NK-92 (cell line): Measurements from ENCODE around the gene FJX1.

Experiments
- DNase-seq: peaks from one replicate; lab custom pipeline; 2025; ENCODE audit not compliant: unreplicated experiment; lab: John Stamatoyannopoulos, UW

Gene FJX1, protein sequence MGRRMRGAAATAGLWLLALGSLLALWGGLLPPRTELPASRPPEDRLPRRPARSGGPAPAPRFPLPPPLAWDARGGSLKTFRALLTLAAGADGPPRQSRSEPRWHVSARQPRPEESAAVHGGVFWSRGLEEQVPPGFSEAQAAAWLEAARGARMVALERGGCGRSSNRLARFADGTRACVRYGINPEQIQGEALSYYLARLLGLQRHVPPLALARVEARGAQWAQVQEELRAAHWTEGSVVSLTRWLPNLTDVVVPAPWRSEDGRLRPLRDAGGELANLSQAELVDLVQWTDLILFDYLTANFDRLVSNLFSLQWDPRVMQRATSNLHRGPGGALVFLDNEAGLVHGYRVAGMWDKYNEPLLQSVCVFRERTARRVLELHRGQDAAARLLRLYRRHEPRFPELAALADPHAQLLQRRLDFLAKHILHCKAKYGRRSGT

DNA sequence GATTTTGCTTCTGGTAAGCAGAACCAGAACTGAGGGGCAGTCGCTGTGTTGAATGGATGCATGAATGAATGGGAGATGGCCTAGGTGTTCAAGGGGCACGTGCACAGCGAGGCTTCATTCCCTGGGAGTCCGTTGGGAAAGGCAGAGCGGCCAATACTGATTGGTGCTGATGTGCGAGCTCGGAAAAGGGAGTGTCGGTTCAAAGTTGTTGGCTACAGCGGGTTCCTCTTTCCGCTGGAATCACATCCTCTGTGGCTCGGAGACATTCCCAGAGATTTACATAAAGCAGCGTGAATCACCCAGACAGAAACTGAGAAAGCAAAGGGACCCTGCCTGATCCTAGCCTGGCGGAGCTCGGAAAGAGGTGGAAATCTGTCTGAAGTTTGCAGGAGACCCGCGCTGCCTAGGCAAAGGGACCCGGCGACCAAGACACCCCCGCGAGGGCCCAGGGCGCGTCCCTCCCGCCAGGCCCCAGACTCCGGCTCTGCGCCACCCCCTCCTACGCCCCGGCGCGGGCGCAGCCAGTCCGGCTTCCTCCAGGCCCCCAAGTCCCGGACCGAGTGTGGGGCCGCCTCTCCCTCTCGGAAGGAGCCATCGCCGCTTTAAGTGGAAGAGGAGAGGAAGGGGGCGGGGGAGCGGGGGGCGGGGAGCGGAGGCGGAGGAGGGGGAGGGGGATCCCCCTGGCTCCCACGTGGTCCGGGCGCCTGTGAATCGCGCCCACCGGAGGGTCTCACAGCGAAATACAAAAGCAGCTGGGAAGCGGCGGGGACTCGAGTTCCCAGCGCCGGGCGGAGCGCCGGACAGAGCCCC, at the start of gene FJX1:
Gene FJX1 (plus strand): TSS at position 774 of the 810 bp plus-strand sequence. CDS start 177 bp downstream, outside the sequence.
- no peak for DNase-seq

DNA sequence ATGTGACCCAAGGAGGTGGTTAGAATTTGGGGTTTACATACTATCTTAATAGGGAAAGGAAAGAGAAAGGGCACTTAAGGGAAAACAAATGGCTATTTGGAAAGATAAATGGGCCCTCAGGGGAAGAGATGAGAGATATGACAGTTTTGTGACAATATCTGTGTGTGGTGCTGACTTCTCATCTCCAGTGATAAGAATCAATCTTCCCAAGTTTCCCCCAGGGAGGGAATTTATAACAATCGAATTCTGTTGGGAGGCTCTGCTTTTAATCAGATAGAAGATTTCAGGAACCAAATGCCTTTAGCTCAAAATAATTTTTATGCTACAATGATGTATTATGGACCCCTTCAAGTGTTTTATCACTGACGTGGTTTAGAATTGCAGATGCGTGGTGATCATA, 46.6 kb upstream of the FJX1 start:
- DNase-seq = no peak

DNA sequence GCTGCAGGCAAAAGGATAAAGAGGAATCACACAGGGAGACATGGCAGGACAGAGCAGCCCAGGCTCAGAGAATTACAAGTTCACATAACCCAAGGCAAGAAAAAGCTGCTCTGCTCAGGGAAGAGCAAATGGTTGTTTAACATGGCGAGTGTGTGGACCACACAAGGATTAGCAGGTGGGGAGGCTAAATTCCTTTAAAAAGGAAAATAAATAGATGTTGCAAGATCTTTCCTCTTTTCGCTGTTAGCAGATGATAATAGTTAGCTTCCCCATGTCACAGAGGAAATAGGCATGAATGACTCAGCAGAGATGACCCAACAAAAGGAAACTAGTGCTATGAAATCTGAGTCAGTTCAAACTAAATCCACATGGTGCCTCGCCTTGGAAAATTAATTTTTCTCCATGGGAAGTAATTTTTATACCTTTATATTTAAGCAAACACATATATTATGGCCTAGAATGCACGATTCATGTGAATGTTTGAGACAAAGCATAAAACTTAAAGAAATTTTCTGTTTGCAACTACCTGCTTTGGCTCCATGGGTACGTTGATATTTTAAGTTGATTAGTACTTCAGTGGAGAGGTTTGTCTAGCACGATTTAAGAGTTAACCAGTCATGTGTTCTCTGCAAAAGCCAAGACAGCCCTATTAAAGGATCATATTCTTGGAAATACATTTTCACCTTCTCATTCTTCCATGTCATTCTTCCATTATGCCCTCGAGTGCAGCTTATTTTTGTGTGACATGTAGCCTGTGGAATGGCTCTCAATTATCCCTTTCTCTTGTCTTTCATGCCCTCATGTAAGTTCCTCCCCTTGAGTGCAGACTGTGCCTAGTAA, 38.5 kb upstream of the FJX1 start:
- DNase-seq = no peak

DNA sequence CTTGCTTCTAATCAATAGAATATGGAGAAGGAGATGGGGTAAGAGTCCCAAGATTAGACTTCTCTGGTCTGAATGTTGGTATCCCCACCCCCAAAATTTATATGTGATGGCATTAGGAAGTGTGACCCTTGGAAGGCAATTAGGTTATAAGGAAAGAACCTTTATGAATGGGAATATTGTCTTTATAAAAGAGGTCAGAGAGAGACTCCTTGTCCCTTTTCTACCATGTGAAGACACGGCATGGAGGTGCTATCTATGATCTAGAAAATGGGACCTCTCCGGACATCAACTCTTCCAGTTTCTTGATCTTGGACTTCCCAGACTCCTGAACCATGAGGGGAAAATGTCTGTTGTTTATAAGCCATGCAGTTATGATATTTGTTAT, 37.9 kb upstream of the FJX1 start:
- no peak for DNase-seq

DNA sequence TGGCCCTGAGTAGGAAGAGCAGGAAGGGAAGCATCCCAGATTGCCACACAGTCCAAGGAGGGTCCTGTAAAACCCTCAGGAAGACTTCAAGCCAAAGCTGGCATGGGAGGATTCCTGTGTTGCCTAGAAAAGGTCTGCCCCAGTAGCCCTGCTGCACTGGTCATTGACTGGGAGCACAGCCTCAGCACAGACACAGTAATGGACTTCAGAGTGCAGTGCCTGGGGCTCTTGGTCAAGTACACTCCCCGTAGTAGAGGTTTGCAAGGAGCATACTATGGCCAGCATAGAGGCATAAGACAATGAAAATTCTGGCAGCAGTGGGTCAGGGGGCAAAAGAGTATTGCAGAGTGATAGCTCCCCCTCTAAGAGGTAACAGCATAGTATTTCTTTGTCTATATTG, 36.2 kb upstream of the FJX1 start:
- no peak for DNase-seq

DNA sequence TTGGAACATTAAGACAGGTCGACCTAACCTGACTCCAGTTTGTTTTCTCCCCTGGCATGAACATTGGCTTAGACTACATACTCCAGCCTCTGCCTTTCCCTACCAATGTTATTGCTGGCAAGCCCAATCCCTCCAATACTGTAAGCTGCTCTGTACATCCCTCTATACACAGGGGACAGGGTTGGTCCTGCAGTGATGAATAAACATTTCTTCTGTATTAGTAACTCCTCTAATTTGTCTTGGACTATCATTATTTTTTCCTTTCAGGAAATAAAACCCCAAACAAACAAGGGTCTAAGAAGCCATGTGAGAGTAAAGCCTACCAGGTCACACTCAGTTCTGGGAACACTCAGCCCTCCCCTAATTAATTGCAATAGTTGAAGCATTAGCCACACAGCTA, 35.1 kb upstream of the FJX1 start:
- DNase-seq = no peak

DNA sequence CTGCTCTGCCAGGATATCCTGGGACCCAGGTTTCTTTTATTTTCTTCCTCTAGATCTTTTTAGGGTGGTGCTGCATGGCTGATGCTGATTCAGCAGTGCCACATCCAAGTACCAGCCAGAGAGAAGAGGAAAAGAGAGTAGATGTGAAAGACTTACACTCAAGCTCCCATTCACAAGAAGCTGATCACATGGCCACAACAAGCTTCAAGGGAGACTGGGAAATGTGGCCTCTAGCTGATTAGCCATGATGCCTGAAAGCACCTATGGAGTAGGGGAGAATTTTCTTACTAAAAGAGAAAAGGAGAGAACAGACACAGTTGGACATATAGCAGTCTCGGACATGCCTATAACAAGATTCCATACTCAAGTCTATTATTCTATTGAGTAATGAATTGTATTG, 34.4 kb upstream of the FJX1 start:
- no peak for DNase-seq

DNA sequence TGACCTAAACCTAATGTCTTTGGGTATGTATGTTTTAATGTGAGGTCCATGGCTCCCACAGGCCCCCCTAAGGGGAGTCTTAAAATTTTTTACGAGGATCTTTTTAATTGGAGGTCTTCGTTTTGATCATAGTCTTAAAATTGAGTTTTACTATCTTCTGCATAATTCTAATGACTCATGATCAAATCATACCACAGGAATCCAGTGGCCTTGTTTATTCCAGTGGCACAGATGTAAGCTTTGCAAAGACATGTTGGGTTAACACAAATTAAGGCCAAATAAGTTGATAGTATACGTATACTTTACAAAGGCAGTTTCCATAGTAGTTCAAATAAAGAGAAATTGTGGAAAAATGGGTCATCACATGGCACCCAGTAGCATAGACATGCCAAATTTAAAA, 33.9 kb upstream of the FJX1 start:
- DNase-seq = no peak

DNA sequence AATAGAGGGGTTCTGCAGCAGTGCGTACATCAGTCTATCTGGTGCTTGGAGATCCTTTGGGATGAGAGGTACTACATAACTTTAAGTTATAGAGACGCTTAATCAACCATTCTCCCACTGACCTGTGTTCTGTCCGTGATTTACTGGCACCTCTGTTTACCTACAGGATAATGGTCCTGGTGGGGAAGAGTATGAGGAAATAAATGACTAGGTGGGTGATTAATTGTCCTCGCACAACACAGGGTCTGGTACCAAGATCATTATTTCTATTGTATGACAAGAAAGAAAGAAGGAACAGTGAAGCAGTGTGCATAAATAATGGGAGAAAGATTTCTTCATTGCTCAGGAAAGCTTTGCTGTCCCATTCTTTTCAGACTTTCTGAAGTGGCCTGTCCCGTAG, 32.8 kb upstream of the FJX1 start:
- no peak for DNase-seq

DNA sequence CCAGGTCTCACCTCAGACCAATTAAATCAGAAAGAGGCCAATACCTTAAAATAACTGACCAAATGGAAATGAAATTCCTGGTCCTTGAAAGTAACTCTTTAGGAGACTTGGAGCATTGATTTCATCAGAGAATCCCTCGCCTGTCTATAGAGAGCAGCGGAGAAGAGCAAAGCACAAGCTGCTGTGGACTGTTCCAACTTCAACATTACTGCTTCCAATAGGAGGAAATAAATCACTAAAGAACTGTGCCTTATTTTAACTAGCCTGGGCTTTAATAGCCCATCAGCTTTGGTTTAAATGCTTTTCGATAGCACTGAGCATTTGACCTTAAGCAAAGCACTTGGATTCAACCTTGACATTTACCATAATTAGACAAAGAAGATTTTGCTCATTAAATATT, 32.0 kb upstream of the FJX1 start:
- no peak for DNase-seq

DNA sequence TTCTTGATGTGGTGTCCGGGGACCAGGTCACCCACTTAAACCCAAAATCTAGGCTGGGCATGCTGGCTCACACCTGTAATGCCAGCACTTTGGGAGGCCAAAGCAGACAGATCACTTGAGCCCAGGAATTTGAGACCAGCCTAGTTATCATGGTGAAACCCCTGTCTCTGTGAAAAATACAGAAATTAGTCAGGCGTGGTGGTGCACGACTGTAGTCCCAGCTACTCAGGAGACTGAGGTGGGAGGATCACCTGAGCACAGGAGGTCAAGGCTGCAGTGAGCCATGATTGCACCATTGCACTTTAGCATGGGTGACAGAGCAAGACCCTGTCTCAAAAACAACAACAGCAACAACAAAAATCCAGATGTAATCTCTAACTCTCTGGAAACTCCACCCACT, 30.3 kb upstream of the FJX1 start:
- DNase-seq = no peak

DNA sequence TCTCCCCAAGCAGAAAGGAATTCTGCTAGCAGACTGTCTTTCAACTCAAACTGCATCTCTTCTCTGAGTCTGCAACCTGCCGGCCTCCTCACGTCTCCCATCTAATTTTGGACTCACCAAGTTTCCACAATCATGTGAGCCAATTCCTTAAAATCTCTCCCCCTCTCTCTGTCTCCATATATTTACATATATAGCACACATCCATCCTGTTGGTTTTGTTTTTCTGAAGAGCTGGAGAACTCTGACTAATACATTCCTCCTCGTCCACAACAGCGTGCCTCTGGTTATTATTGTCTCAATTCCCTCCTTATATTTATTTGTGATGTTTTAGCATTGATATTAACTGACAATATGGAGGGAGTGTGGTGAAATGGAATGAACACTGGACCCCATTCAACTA, 29.6 kb upstream of the FJX1 start:
- no peak for DNase-seq

DNA sequence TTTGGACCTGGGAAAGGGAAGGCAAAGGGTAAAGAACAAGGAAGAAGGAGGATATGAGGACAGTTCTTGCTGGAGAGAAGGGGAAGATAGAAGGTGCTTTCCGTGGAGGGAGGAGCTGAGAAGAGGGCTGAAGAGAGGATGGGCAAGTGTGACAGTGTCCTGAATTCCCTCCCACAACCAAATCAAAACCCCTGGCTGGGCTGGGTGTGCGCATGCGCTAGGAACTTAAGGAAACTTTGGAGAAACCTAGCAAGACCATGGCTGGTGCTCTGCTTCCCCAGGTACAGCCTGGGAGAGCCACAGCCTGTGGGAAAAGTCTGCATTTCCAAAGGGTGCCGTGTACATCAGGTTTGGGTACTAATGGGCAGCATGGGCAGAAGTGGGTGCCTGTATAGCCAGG, 29.0 kb upstream of the FJX1 start:
- no peak for DNase-seq

DNA sequence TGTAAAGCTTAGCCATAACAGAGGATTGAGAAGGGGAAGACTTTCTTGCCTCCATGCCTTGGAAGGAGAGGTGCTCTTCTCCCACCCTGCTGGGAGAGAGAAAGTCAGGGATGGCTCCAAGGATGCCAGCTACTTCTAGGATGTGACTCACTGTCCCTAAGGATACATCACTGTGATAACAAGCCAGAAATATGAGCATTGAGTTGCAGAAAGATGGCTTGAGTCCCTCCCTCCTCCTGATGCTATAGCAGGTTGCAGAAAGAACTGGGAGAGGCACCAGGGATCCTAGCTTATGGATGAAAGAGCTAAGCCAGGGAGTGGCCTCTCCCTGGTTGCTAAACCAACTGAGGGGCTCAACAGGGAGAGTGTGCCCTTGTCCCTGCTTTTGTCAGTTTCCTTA, 27.8 kb upstream of the FJX1 start:
- no peak for DNase-seq

DNA sequence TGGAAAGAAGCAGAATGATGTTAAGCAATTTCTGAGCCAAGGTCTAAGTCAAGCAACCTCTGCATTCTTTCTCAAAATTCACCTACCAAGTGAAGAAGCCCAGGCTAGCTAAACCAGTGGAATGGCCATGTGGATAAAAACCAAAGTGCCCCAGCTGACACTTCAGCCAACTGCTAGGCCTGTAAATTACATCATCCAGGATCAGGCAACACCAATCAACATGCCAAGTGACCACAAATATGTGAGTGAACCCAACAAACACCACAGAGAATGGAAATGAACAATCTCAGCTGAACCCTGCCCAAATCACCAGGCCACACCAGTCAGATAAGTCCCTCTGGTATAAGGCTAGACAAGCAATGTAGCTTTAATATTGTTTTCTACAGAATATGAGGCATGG, 25.1 kb upstream of the FJX1 start:
- no peak for DNase-seq

DNA sequence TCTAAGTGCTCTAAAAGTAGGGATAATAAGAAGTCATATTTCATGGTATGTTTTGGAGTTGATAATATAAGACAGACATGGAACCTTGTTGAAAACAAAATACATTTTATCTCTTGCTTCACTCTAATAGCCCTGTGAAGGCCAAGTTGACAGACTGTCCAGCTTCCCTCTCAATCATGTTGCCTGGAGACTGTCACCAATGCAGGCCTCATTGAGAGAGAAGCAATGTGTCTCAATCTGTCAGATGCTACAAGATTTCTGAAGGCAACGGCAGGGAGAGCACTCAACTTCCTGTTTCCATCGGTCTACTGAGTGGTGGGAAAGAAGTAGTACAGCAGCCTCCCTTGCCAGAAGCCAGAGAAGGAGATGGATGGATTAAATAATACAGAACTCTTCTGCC, 23.6 kb upstream of the FJX1 start:
- DNase-seq = no peak

DNA sequence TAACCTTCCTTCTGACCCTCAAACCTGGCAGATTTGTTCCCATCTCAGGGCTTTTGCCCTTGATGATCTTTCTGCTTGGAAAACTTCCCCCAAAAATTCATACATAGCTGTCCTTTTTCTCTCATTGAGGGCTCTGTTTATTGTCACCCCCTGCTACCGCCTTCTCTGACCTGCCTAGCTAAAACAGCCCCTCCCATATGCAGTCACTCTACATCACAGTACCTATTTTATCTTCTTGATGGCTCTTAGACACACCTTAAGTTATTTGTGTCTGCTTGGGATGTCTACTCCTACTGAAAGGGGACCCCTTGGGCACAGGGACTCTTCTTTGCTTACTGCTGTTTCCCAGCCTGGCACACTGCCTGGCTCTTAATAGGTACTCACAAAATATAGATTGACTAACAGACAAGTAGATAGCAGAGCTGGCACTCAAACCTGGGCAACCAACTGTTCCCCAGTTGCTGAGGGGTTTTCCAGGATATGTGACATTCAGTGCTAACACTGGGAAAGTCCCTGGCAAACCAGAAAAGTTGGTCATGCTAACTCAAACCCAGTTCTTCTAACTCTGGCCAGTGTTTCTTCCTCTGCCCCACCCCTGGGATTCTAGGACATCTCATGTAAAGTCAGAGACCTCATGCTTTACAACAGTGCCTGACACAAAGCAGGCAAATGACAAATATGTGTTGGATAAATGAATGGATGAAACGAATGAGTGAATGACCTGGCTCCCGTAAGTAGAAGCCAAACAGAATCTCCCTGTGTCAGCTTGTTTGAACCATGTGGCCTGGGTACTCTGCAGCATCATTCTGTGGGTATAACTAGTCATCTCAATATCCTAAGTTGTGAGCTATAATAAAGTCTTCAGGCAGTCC, 19.8 kb upstream of the FJX1 start:
- DNase-seq = no peak

DNA sequence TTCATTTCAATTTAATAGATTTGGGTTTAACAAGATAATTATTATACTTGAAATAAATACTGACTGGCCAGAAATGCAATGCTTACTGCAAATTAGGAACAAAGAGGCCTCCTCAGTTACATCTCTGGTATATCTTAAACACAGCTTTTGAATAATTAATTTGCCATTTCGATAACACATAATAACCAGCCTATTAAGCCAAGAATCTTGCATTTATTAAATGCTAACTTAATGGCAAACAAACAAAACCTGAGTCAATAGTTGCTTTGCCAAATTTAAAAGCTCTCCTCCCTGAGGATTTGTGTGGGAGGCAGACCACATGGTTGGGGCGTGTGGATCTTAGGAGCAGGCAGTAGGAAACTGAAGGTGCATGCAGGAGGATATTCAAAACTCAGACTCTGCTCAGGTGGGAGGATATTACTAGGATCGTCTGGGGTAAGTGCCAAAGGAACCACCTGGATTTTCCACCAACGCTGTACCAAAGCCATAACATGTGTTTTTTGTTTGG, 17.9 kb upstream of the FJX1 start:
- no peak for DNase-seq

DNA sequence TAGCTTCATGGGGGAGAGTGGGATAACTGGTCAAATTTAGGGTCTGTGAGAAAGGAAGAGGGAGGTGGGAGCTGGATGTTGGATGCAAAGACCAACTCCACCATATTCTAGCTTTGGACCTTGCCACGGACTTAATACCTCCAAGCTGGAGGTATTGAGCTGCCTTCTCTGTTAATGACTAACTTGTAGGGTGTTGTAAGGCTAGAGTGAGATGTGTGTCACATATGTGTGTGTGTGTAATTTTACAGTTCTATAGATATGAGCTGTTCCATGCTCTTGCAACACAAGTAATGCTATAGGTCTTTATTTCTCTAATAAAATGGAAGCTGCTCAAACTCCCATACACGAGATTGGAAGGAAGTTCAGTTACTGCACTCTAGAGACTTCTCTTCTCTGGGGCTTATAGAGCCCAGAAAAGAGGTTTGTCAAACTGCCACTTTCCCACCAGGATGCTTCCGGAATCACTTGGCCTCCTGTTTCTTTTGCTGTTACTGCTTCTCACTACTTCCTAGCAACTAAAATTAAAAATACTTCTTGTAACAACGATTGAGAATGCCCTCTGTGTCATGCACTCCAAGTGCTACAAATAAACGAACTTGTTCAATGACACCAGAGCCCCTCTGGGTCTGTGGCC, 16.0 kb upstream of the FJX1 start:
- no peak for DNase-seq

DNA sequence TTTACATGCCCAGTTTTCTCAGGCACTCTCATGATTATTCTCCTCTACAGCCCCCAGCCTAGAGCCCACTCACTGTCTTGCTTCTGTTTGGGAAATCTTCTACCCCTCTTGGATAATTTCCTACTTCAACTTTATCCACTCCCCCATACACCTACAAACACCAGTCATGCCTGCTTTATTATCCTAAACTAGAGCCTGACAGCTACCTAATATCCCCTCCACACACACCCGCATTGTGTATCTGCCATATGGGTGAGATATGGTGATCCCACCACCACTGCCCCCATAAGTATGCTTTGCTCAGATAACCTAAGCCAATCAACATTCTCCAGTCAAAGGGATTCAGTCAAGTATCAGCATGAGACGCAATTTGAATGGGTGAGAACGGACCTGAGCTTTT, 15.3 kb upstream of the FJX1 start:
- DNase-seq = no peak
